ENCODE data around the gene PLOD1.

Gene PLOD1

DNA sequence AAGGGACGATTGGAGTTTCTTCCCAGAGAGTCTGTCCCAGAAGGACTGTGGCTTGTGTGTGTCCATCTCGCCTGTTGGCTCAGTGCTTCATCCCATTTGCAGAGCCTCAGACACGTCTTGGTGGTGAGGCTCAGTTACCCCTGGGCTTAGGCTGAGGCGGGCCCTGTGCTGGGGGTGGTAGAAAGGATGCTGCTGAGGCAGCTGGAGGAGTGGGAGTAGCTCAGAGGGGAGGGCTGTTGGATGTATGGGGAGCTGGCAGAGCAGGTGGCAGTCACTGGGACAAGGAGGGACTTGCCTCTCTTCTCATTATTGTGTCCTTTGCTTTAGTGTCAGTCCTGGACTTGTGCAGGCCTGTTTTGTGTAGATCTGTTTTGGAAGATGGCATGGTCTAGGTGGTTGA is 77.5 kb downstream of the PLOD1 start:
- no peak overlapping the region for H2BK120ac ChIP-seq (ENCODE audit: insufficient read depth, low read length, poor library complexity)
- peaks cover 42 to 44% of the 10 kb centered on the region in 2 experiments for H3K36me3 ChIP-seq (ENCODE audit: control insufficient read depth in 1 of 2, insufficient read depth in 2 of 2, low read length in 2 of 2)
- H2AK5ac ChIP-seq (ENCODE audit: low read length), result no peak overlapping the region
- no CpG with 5 or more reads among the region's 4 CpGs for WGBS (ENCODE audit: extremely low coverage, insufficient coverage, insufficient read length)
- no peak overlapping the region for H4K8ac ChIP-seq (ENCODE audit: low read depth, low read length)
- no peaks in the 10 kb centered on the region for H3K79me1 ChIP-seq (ENCODE audit: low read length)
- H3K27me3 ChIP-seq (ENCODE audit: insufficient read depth, low read length), result no peaks in the 10 kb centered on the region
- H3K79me2 ChIP-seq (ENCODE audit: control insufficient read depth, insufficient read depth, low read length, poor library complexity), result no peaks in the 10 kb centered on the region
- H3K9ac ChIP-seq (ENCODE audit: low read length), result no peak overlapping the region
- H3K4me2 ChIP-seq (ENCODE audit: low read length), result no peak overlapping the region
- no peak overlapping the region for H3K23ac ChIP-seq (ENCODE audit: low read length)
- H4K91ac ChIP-seq (ENCODE audit: low read depth, low read length), result no peak overlapping the region
- H3K4me3 ChIP-seq (ENCODE audit: low read depth, low read length), result no peak overlapping the region
- no peak overlapping the region for H2BK12ac ChIP-seq (ENCODE audit: low read length)
- H3K18ac ChIP-seq (ENCODE audit: low read length), result no peak overlapping the region
- H3K14ac ChIP-seq (ENCODE audit: low read length), result no peak overlapping the region
- H3K9me3 ChIP-seq (ENCODE audit: insufficient read depth, low read depth, low read length), result peaks cover 5% of the 10 kb centered on the region
- H2BK5ac ChIP-seq (ENCODE audit: low read depth, low read length, poor library complexity), result no peak overlapping the region
- H3K4ac ChIP-seq (ENCODE audit: low read depth, low read length), result no peak overlapping the region
- H3K4me1 ChIP-seq (ENCODE audit: control insufficient read depth in 1 of 2, insufficient read depth in 2 of 2, low read length in 2 of 2), result no peaks in the 10 kb centered on the region
- DNase-seq, result no peak
- no peak overlapping the region for H4K12ac ChIP-seq (ENCODE audit: low read depth, low read length)
- H3K27ac ChIP-seq (ENCODE audit: low read depth, low read length), result no peak overlapping the region
- H2AFZ ChIP-seq (ENCODE audit: insufficient read depth, low read length, poor library complexity), result no peak overlapping the region

DNA sequence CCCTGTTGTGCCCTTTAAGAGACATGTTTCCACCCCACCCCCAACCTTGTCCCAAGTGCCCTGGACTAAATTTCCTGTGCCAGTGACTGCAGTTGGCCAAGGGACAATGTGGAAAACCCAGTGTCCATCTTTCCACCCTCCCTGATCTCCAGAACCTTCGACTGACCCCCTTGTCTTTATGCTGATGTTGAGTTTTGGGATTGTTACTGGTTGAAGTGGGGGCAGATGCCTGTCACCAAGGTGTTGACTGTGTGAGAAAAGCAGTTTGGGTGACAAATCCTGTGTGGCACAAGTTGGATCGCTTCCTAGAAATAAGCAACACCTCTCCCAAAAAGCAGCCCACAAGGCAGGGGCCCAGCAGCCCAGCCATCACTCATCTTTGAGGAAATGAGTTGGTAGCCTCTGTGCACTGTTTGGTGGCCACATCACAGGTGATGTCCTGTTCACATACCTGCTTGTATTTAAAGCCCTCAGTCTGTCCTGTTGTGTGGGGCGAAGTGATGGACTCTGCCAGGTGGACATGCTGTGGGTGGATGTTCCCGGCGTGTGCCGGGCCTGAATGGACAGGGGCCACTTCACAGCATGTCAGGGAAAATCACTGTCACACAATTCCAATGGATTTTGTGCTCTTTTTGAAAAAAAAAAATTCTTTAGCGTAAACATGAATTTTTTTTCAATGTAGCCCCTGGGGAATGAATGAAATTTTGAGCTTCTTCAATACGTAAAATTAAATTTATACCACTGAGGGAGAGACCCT is 78.2 kb downstream of the PLOD1 start:
- no peak overlapping the region for H3K4me2 ChIP-seq (ENCODE audit: low read length)
- no peak overlapping the region for H2BK5ac ChIP-seq (ENCODE audit: low read depth, low read length, poor library complexity)
- no peak overlapping the region for H3K9ac ChIP-seq (ENCODE audit: low read length)
- no peak overlapping the region for H2BK120ac ChIP-seq (ENCODE audit: insufficient read depth, low read length, poor library complexity)
- no peaks in the 10 kb centered on the region for H3K4me1 ChIP-seq (ENCODE audit: control insufficient read depth in 1 of 2, insufficient read depth in 2 of 2, low read length in 2 of 2)
- peaks cover 2% of the 10 kb centered on the region for H3K9me3 ChIP-seq (ENCODE audit: insufficient read depth, low read depth, low read length)
- DNase-seq, result no peak
- no peak overlapping the region for H4K12ac ChIP-seq (ENCODE audit: low read depth, low read length)
- H3K27ac ChIP-seq (ENCODE audit: low read depth, low read length), result no peak overlapping the region
- H4K8ac ChIP-seq (ENCODE audit: low read depth, low read length), result no peak overlapping the region
- no peak overlapping the region for H4K91ac ChIP-seq (ENCODE audit: low read depth, low read length)
- H3K36me3 ChIP-seq (ENCODE audit: control insufficient read depth in 1 of 2, insufficient read depth in 2 of 2, low read length in 2 of 2), result peaks cover 38 to 39% of the 10 kb centered on the region in 2 experiments
- H3K23ac ChIP-seq (ENCODE audit: low read length), result no peak overlapping the region
- no peak overlapping the region for H3K4me3 ChIP-seq (ENCODE audit: low read depth, low read length)
- no peak overlapping the region for H2BK12ac ChIP-seq (ENCODE audit: low read length)
- H3K27me3 ChIP-seq (ENCODE audit: insufficient read depth, low read length), result no peaks in the 10 kb centered on the region
- no CpG with 5 or more reads among the region's 8 CpGs for WGBS (ENCODE audit: extremely low coverage, insufficient coverage, insufficient read length)
- H2AK5ac ChIP-seq (ENCODE audit: low read length), result no peak overlapping the region
- no peak overlapping the region for H3K4ac ChIP-seq (ENCODE audit: low read depth, low read length)
- H2AFZ ChIP-seq (ENCODE audit: insufficient read depth, low read length, poor library complexity), result no peak overlapping the region
- H3K14ac ChIP-seq (ENCODE audit: low read length), result no peak overlapping the region
- no peaks in the 10 kb centered on the region for H3K79me1 ChIP-seq (ENCODE audit: low read length)
- no peaks in the 10 kb centered on the region for H3K79me2 ChIP-seq (ENCODE audit: control insufficient read depth, insufficient read depth, low read length, poor library complexity)
- no peak overlapping the region for H3K18ac ChIP-seq (ENCODE audit: low read length)

DNA sequence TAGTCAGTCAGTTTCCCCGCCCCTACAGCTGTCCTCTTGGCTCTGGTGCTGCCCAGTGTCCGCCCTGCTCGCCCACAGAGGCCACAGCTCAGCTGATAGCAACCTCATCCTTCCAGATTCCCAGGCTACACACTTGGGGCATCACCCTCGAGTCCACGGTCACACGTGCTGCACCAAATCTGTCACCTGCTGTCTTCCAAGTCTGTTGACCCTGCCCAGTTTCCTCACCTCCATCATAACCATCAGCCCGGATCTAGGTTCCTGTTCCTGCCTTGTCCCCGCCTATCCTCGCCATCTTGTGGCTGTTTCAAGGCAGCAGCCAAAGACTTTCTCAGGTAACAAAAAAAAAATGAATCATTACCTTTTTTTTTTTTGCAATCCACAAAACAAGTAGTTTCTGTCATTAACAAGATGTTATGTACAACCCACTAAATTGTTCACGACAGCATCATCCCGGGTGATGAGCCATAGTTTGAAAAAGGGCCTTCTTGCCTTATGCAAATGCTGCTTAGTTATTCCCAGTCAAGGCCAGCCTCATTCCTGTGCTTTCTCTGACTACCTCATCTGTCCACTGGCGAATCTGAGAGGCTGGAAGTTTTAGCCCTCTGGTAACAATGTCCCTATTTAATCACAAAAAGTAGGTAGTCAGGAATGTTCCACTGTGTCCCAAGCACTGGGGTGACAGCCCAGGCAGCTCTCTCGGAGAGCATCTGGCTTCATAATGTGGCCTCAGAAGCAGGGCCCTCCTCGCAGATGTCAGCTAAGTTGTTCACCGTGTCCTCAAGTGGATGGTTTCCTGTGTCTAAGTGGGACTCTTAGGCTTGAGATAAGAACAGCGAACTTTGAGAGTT is 79.8 kb downstream of the PLOD1 start:
- Histone ChIP-seq H3K27me3 (ENCODE audit: insufficient read depth, low read length) (no peaks in the 10 kb centered on the region), H3K4me3 (ENCODE audit: low read depth, low read length) (no peak overlapping the region), H2AK5ac (ENCODE audit: low read length) (no peak overlapping the region), H4K12ac (ENCODE audit: low read depth, low read length) (peak overlapping the region; percentile 6), H2BK5ac (ENCODE audit: low read depth, low read length, poor library complexity) (no peak overlapping the region), H3K36me3 (ENCODE audit: control insufficient read depth in 1 of 2, insufficient read depth in 2 of 2, low read length in 2 of 2) (peaks cover 36% of the 10 kb centered on the region in 2 experiments), H3K4me2 (ENCODE audit: low read length) (no peak overlapping the region), H2AFZ (ENCODE audit: insufficient read depth, low read length, poor library complexity) (no peak overlapping the region), H3K14ac (ENCODE audit: low read length) (no peak overlapping the region), H4K91ac (ENCODE audit: low read depth, low read length) (no peak overlapping the region), H3K9ac (ENCODE audit: low read length) (no peak overlapping the region), H3K9me3 (ENCODE audit: insufficient read depth, low read depth, low read length) (peaks cover 2% of the 10 kb centered on the region), H3K4me1 (ENCODE audit: control insufficient read depth in 1 of 2, insufficient read depth in 2 of 2, low read length in 2 of 2) (no peaks in the 10 kb centered on the region), H3K18ac (ENCODE audit: low read length) (no peak overlapping the region), H3K79me1 (ENCODE audit: low read length) (peaks cover under 1% of the 10 kb centered on the region), H3K27ac (ENCODE audit: low read depth, low read length) (no peak overlapping the region), H3K4ac (ENCODE audit: low read depth, low read length) (no peak overlapping the region), H2BK12ac (ENCODE audit: low read length) (no peak overlapping the region), H3K23ac (ENCODE audit: low read length) (no peak overlapping the region), H4K8ac (ENCODE audit: low read depth, low read length) (no peak overlapping the region), H2BK120ac (ENCODE audit: insufficient read depth, low read length, poor library complexity) (no peak overlapping the region), H3K79me2 (ENCODE audit: control insufficient read depth, insufficient read depth, low read length, poor library complexity) (no peaks in the 10 kb centered on the region)
- DNase-seq, result peak; percentile 62 to 78
- no CpG with 5 or more reads among the region's 16 CpGs for WGBS (ENCODE audit: extremely low coverage, insufficient coverage, insufficient read length)

DNA sequence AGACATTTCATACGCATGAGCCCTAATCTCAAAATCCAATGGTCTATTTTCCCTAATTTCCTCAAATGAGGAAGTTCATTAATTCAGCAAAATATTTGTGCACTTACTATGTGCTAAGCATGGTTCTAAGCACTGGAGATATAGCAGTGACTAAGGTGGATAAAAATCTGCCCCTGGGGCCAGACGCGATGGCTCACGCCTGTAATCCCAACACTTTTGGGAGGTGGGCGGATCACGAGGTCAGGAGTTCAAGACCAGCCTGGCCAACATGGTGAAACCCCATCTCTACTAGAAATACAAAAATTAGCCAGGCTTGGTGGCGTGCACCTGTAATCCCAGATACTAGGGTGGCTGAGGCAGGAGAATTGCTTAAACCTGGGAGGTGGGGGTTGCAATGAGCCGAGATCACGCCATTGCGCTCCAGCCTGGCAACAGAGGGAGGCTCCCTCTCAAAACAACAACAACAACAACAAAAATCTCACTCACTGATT is 80.5 kb downstream of the PLOD1 start:
- no CpG with 5 or more reads among the region's 10 CpGs for WGBS (ENCODE audit: extremely low coverage, insufficient coverage, insufficient read length)
- H2AK5ac ChIP-seq (ENCODE audit: low read length), result no peak overlapping the region
- peak; percentile 91 to 93 for DNase-seq

More for the DNA sequence above, 80.5 kb downstream of the PLOD1 start:
- Histone ChIP-seq H3K18ac (ENCODE audit: low read length) (no peak overlapping the region), H3K4ac (ENCODE audit: low read depth, low read length) (no peak overlapping the region), H3K79me2 (ENCODE audit: control insufficient read depth, insufficient read depth, low read length, poor library complexity) (peaks cover 6% of the 10 kb centered on the region), H2AFZ (ENCODE audit: insufficient read depth, low read length, poor library complexity) (no peak overlapping the region), H3K4me2 (ENCODE audit: low read length) (no peak overlapping the region), H4K91ac (ENCODE audit: low read depth, low read length) (no peak overlapping the region), H3K4me1 (ENCODE audit: control insufficient read depth in 1 of 2, insufficient read depth in 2 of 2, low read length in 2 of 2) (peaks cover 0 to 2% of the 10 kb centered on the region in 2 experiments), H4K12ac (ENCODE audit: low read depth, low read length) (no peak overlapping the region), H3K27me3 (ENCODE audit: insufficient read depth, low read length) (no peaks in the 10 kb centered on the region), H2BK12ac (ENCODE audit: low read length) (no peak overlapping the region), H3K9me3 (ENCODE audit: insufficient read depth, low read depth, low read length) (peaks cover 2% of the 10 kb centered on the region), H2BK5ac (ENCODE audit: low read depth, low read length, poor library complexity) (no peak overlapping the region), H3K27ac (ENCODE audit: low read depth, low read length) (no peak overlapping the region), H2BK120ac (ENCODE audit: insufficient read depth, low read length, poor library complexity) (no peak overlapping the region), H3K4me3 (ENCODE audit: low read depth, low read length) (no peak overlapping the region), H3K9ac (ENCODE audit: low read length) (no peak overlapping the region), H3K23ac (ENCODE audit: low read length) (no peak overlapping the region), H3K14ac (ENCODE audit: low read length) (no peak overlapping the region), H3K79me1 (ENCODE audit: low read length) (peaks cover 7% of the 10 kb centered on the region), H3K36me3 (ENCODE audit: control insufficient read depth in 1 of 2, insufficient read depth in 2 of 2, low read length in 2 of 2) (peaks cover 29% of the 10 kb centered on the region in 2 experiments), H4K8ac (ENCODE audit: low read depth, low read length) (no peak overlapping the region)
